Activated CD8-positive, alpha-beta memory T cell treated with anti-CD3 and anti-CD28 coated beads for 36 hours (primary cell): ENCODE data around the gene ACOT8. TPM values are rescaled to one million over a fixed set of nuclear protein-coding genes. Genes with fewer than 3 reads are reported as not detected.

ENCODE experiments used
- CTCF ChIA-PET: fragments of 350-600 bp; sonication (Branson Sonifier 250); formaldehyde crosslinking; loops from one replicate; lab custom pipeline; 2021; ENCODE audit warnings: antibody characterized with exemption; lab: Charles Lee
- POLR2A ChIA-PET: fragments of 350-600 bp; sonication (Branson Sonifier 250); formaldehyde crosslinking; loops from one replicate; lab custom pipeline; 2021; ENCODE audit warnings: antibody characterized with exemption; lab: Charles Lee
- total RNA-seq, 2 experiments: library from RNA; stranded (reverse); gene quantifications; one replicate each; pipeline ENCODE4 v1.2.3, GENCODE V29; 2021

The ACOT8 gene
- total RNA-seq, 2 experiments from 2014 or later = 24.0 TPM

GRCh38 chr20:45867136-45867818 lies 10.1 kb upstream of the ACOT8 start:
- POLR2A ChIA-PET = no interaction called here
- CTCF ChIA-PET = no interaction called here

GRCh38 chr20:45866454-45866853 lies 9.3 kb upstream of the ACOT8 start:
- POLR2A ChIA-PET = no interaction called here
- CTCF ChIA-PET = no interaction called here

- POLR2A ChIA-PET = no interaction called here
- CTCF ChIA-PET = no interaction called here
Measured at GRCh38 chr20:45863543-45864470, 6.6 kb upstream of the ACOT8 start.

GRCh38 chr20:45861221-45862075 lies 4.3 kb upstream of the ACOT8 start:
- CTCF ChIA-PET = interaction anchor here (0.6 to 0.7 kb wide), 4 partner anchors 11 to 79 kb away, joined by 3 to 4 read pairs (median 4); no protein-coding TSS in a partner anchor
- POLR2A ChIA-PET = no interaction called here

GRCh38 chr20:45860560-45861220 lies 3.5 kb upstream of the ACOT8 start:
- CTCF ChIA-PET = no interaction called here
- POLR2A ChIA-PET = no interaction called here

GRCh38 chr20:45859916-45860315 lies 2.7 kb upstream of the ACOT8 start:
- CTCF ChIA-PET = no interaction called here

GRCh38 chr20:45857882-45858216 lies 657 bp upstream of the ACOT8 start:
- CTCF ChIA-PET = interaction anchor here (0.7 kb wide), 1 partner anchor 23 kb away, joined by 3 read pairs; the partner anchor contains the start of gene ZSWIM1

More at GRCh38 chr20:45859916-45860315, 2.7 kb upstream of the ACOT8 start:
- POLR2A ChIA-PET = no interaction called here

GRCh38 chr20:45853484-45853883 lies 3.7 kb downstream of the ACOT8 start:
- CTCF ChIA-PET = no interaction called here
- POLR2A ChIA-PET = interaction anchor here (1.0 kb wide), 1 partner anchor 74 kb away, joined by 3 read pairs; no protein-coding TSS in a partner anchor

More at GRCh38 chr20:45857882-45858216, 657 bp upstream of the ACOT8 start:
- POLR2A ChIA-PET = interaction anchor here (2.2 kb wide), 1 partner anchor 23 kb away, joined by 5 read pairs; the partner anchor contains the start of gene ZSWIM1

- ChIA-PET POLR2A (no interaction called here), CTCF (interaction anchor here (0.8 to 1.7 kb wide), 2 partner anchors 53 to 113 kb away, joined by 3 to 4 read pairs; no protein-coding TSS in a partner anchor)
Measured at GRCh38 chr20:45852326-45852725, 4.9 kb downstream of the ACOT8 start.

- ChIA-PET POLR2A (interaction anchor here (0.6 kb wide), 1 partner anchor 114 kb away, joined by 3 read pairs; no protein-coding TSS in a partner anchor), CTCF (interaction anchor here (1.7 kb wide), 1 partner anchor 52 kb away, joined by 4 read pairs; no protein-coding TSS in a partner anchor)
Measured at GRCh38 chr20:45851501-45851900, 5.7 kb downstream of the ACOT8 start.

GRCh38 chr20:45850926-45851325 lies 6.3 kb downstream of the ACOT8 start:
- CTCF ChIA-PET = no interaction called here
- POLR2A ChIA-PET = interaction anchor here (0.6 kb wide), 1 partner anchor 115 kb away, joined by 3 read pairs; no protein-coding TSS in a partner anchor

- POLR2A ChIA-PET = no interaction called here
Measured at GRCh38 chr20:45850238-45850637, 7.0 kb downstream of the ACOT8 start.

GRCh38 chr20:45848969-45849582 lies 8.1 kb downstream of the ACOT8 start:
- POLR2A ChIA-PET = no interaction called here
- CTCF ChIA-PET = interaction anchor here (1.5 kb wide), 1 partner anchor 50 kb away, joined by 5 read pairs; no protein-coding TSS in a partner anchor

More at GRCh38 chr20:45850238-45850637, 7.0 kb downstream of the ACOT8 start:
- CTCF ChIA-PET = no interaction called here

GRCh38 chr20:45848421-45848820 lies 8.8 kb downstream of the ACOT8 start:
- ChIA-PET POLR2A (no interaction called here), CTCF (interaction anchor here (1.5 kb wide), 1 partner anchor 49 kb away, joined by 5 read pairs; no protein-coding TSS in a partner anchor)

- CTCF ChIA-PET = no interaction called here
- POLR2A ChIA-PET = no interaction called here
Measured at GRCh38 chr20:45845452-45845851, 11.7 kb downstream of the ACOT8 start.

- ChIA-PET CTCF (interaction anchor here (0.5 to 1.0 kb wide), 2 partner anchors 37 to 41 kb away, joined by 3 to 4 read pairs; partner anchors contain the start of gene ZSWIM1), POLR2A (no interaction called here)
Measured at GRCh38 chr20:45843506-45843905, 13.7 kb downstream of the ACOT8 start.

- CTCF ChIA-PET = no interaction called here
- POLR2A ChIA-PET = no interaction called here
Measured at GRCh38 chr20:45842169-45842812, 14.9 kb downstream of the ACOT8 start.
